GM12801 (cell line): ENCODE results near the gene ZFHX2.

Experiments
- TF ChIP-seq, protein P1 (sequence below): IDR thresholded peaks from one replicate; pipeline ENCODE4 v1.5.1; 2011; ENCODE audit warnings: control low read depth; ENCODE audit not compliant: insufficient read length; ENCODE audit errors: extremely low read depth

Gene ZFHX2

GRCh38 chr14:23551266-23552028, at the start of gene ZFHX2:
Gene ZFHX2 (minus strand): TSS chr14:23551765. CDS start chr14:23535325, 16,440 bp downstream.
- TF ChIP-seq, protein P1, sequence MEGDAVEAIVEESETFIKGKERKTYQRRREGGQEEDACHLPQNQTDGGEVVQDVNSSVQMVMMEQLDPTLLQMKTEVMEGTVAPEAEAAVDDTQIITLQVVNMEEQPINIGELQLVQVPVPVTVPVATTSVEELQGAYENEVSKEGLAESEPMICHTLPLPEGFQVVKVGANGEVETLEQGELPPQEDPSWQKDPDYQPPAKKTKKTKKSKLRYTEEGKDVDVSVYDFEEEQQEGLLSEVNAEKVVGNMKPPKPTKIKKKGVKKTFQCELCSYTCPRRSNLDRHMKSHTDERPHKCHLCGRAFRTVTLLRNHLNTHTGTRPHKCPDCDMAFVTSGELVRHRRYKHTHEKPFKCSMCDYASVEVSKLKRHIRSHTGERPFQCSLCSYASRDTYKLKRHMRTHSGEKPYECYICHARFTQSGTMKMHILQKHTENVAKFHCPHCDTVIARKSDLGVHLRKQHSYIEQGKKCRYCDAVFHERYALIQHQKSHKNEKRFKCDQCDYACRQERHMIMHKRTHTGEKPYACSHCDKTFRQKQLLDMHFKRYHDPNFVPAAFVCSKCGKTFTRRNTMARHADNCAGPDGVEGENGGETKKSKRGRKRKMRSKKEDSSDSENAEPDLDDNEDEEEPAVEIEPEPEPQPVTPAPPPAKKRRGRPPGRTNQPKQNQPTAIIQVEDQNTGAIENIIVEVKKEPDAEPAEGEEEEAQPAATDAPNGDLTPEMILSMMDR: no peak

DNA sequence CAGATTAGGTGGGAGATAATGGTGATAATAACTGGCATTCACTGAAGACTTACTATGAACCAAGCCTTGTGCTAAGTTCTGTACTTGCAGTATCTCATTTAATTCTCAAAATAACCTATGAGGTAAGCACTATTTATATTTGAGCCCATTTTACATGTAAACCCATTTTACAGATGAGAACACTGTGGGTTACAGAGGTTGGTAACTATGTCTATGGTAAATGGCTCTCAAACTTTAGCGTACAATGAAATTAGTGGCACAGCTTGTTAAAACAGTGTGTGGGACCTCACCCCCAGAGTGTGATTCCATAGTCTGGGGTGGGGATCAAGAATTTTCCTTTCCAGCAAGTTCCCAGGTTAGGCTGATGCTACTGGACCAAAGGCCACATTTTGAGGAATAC, 49.2 kb upstream of the ZFHX2 start:
- TF ChIP-seq, protein P1: no peak

- TF ChIP-seq, protein P1: no peak
Observed at GRCh38 chr14:23600322-23600707, 48.8 kb upstream of the ZFHX2 start.

GRCh38 chr14:23590198-23590597, 38.6 kb upstream of the ZFHX2 start:
- TF ChIP-seq, protein P1: no peak

DNA sequence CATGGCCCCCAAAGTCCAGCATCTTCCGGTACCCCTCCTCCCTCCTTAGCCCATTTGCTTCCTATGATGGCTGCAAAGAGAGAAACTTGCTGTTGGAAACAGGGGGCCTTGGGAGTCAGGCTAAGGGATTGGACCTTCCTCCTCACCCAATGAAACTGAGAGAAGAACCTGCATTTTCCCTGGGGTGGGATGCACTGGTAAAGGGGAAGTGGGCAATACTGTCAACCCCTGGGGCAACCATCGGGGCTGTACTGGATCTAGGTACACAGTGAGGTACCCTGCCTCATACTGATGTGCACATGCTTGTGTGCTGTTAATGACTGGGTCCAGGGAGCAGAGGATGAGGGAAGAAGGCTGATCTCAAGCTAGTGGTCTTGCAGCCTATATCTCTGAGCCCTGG, 38.0 kb upstream of the ZFHX2 start:
- TF ChIP-seq, protein P1: no peak

GRCh38 chr14:23588884-23589598, 37.5 kb upstream of the ZFHX2 start:
- TF ChIP-seq, protein P1: no peak

GRCh38 chr14:23582906-23583760, 31.6 kb upstream of the ZFHX2 start:
- TF ChIP-seq, protein P1: no peak
